Suprapubic skin (tissue), 3 donors: ENCODE measurements around the gene LGALS7.

Experiments used
- CTCF ChIP-seq, 2 donors: fragments of 200-600 bp in 1 of 2; fragments of 450-650 bp in 1 of 2; sonication (generic) in 1 of 2; IDR thresholded peaks; one replicate each; pipeline ENCODE4 v1.5.1; 2016 to 2019; ENCODE audit warnings: antibody characterized with exemption in 2 of 2, mild to moderate bottlenecking in 1 of 2, moderate library complexity in 1 of 2
- EP300 ChIP-seq: sonication (generic); formaldehyde crosslinking; IDR thresholded peaks from one replicate; pipeline ENCODE4 v1.6.1; 2017; ENCODE audit warnings: antibody characterized with exemption

- no peak for TF ChIP-seq EP300
- no peak for TF ChIP-seq CTCF (IDR thresholded peaks at IDR 0.05)
These were observed 51.8 kb downstream of the LGALS7 start for GRCh38 chr19:38721496-38721895.
